Skeletal muscle satellite cell (primary cell): Measurements from ENCODE around the gene LCMT2. TPM values are rescaled to one million over a fixed set of nuclear protein-coding genes. Genes with fewer than 3 reads are reported as not detected.

Experiments
- H3K27me3 ChIP-seq: 2 replicates; pipeline ENCODE4 v1.7.0; 2013; ENCODE audit warnings: low read length; ENCODE audit not compliant: control insufficient read depth, insufficient read depth
- H3K36me3 ChIP-seq: 2 replicates; pipeline ENCODE4 v1.7.0; 2013; ENCODE audit warnings: mild to moderate bottlenecking, control low read depth, low read length; ENCODE audit not compliant: insufficient read depth
- H3K4me1 ChIP-seq: 2 replicates; pipeline ENCODE4 v1.7.0; 2013; ENCODE audit warnings: low read length; ENCODE audit not compliant: control insufficient read depth, insufficient read depth
- H3K4me2 ChIP-seq: 2 replicates; pipeline ENCODE4 v1.7.0; 2013; ENCODE audit warnings: mild to moderate bottlenecking, low read length
- H3K4me3 ChIP-seq: 2 replicates; pipeline ENCODE4 v1.7.0; 2013; ENCODE audit warnings: low read length
- H3K9ac ChIP-seq: 2 replicates; pipeline ENCODE4 v1.7.0; 2013; ENCODE audit warnings: mild to moderate bottlenecking, low read depth, low read length, moderate library complexity
- H3K9me3 ChIP-seq: replicated peaks from 2 replicates; pipeline ENCODE4 v1.7.0; 2013; ENCODE audit warnings: mild to moderate bottlenecking, control low read depth, low read length
- total RNA-seq: library from RNA; depleted of rRNA; stranded (reverse); fragments of >200 nt; gene quantifications from 2 replicates; pipeline ENCODE4 v1.2.3, GENCODE V29; 2012; rRNA removed

LCMT2 gene
- total RNA-seq: 5.3 and 8.1 TPM in 2 replicates

GRCh38 chr15:43329960-43330779 is at the start of gene LCMT2:
Gene LCMT2 (minus strand): TSS chr15:43330573. CDS start chr15:43330489, 84 bp downstream.
- H3K9me3 ChIP-seq: no peaks in the 10 kb centered on the region
- peaks cover 10% of the 10 kb centered on the region for H3K36me3 ChIP-seq
- no peaks in the 10 kb centered on the region for H3K27me3 ChIP-seq
- peak within 1 kb of the TSS; percentile 100 for H3K4me2 ChIP-seq
- H3K4me1 ChIP-seq: peaks cover 18% of the 10 kb centered on the region
- peak within 1 kb of the TSS; percentile 93 for H3K4me3 ChIP-seq
- H3K9ac ChIP-seq: peak within 1 kb of the TSS; percentile 88

GRCh38 chr15:43378601-43379000 is 48.2 kb upstream of the LCMT2 start:
- Histone ChIP-seq H3K9me3 (no peaks in the 10 kb centered on the region), H3K36me3 (peaks cover 9% of the 10 kb centered on the region), H3K27me3 (no peaks in the 10 kb centered on the region), H3K4me1 (no peaks in the 10 kb centered on the region), H3K9ac (no peak overlapping the region), H3K4me3 (no peak overlapping the region), H3K4me2 (no peak overlapping the region)

GRCh38 chr15:43376017-43376705 is 45.8 kb upstream of the LCMT2 start:
- H3K9ac ChIP-seq: no peak overlapping the region
- peaks cover 12% of the 10 kb centered on the region for H3K4me1 ChIP-seq
- H3K27me3 ChIP-seq: no peaks in the 10 kb centered on the region
- no peak overlapping the region for H3K4me2 ChIP-seq
- H3K9me3 ChIP-seq: no peaks in the 10 kb centered on the region
- H3K4me3 ChIP-seq: no peak overlapping the region
- H3K36me3 ChIP-seq: peaks cover 4% of the 10 kb centered on the region

GRCh38 chr15:43370975-43371974 is 40.9 kb upstream of the LCMT2 start, which contains the start of the genes TUBGCP4 and ZSCAN29:
Gene TUBGCP4 (plus strand): TSS chr15:43371101. CDS start chr15:43371355, 254 bp downstream.
Gene ZSCAN29 (minus strand): TSS chr15:43371043. CDS start chr15:43369913, 1,130 bp downstream.
- Histone ChIP-seq H3K4me1 (peaks cover 27% of the 10 kb centered on the region), H3K4me2 (peak within 1 kb of the TSS; percentile 100), H3K4me3 (peak within 1 kb of the TSS; percentile 97), H3K36me3 (peaks cover 21% of the 10 kb centered on the region), H3K9me3 (no peaks in the 10 kb centered on the region), H3K27me3 (no peaks in the 10 kb centered on the region), H3K9ac (peak within 1 kb of the TSS; percentile 91)

GRCh38 chr15:43370310-43370974 is 40.1 kb upstream of the LCMT2 start:
- Histone ChIP-seq H3K4me1 (peaks cover 27% of the 10 kb centered on the region), H3K4me2 (peak overlapping the region; percentile 100), H3K9me3 (no peaks in the 10 kb centered on the region), H3K4me3 (peak overlapping the region; percentile 97), H3K36me3 (peaks cover 28% of the 10 kb centered on the region), H3K27me3 (no peaks in the 10 kb centered on the region), H3K9ac (peak overlapping the region; percentile 91)

GRCh38 chr15:43361313-43361903 is 31.0 kb upstream of the LCMT2 start:
- Histone ChIP-seq H3K36me3 (peaks cover 70% of the 10 kb centered on the region), H3K9me3 (peaks cover 30% of the 10 kb centered on the region)

GRCh38 chr15:43360821-43361220 is 30.4 kb upstream of the LCMT2 start:
- H3K9ac ChIP-seq: no peak overlapping the region
- no peaks in the 10 kb centered on the region for H3K27me3 ChIP-seq
- peaks cover 30% of the 10 kb centered on the region for H3K9me3 ChIP-seq
- no peak overlapping the region for H3K4me3 ChIP-seq
- H3K4me1 ChIP-seq: no peaks in the 10 kb centered on the region
- H3K4me2 ChIP-seq: no peak overlapping the region
- H3K36me3 ChIP-seq: peaks cover 64% of the 10 kb centered on the region

More at GRCh38 chr15:43361313-43361903, 31.0 kb upstream of the LCMT2 start:
- H3K4me3 ChIP-seq: no peak overlapping the region
- no peaks in the 10 kb centered on the region for H3K27me3 ChIP-seq
- no peak overlapping the region for H3K9ac ChIP-seq
- H3K4me2 ChIP-seq: no peak overlapping the region
- no peaks in the 10 kb centered on the region for H3K4me1 ChIP-seq

- Histone ChIP-seq H3K36me3 (peaks cover 19% of the 10 kb centered on the region), H3K9ac (no peak overlapping the region), H3K27me3 (no peaks in the 10 kb centered on the region), H3K4me3 (no peak overlapping the region), H3K4me1 (no peaks in the 10 kb centered on the region), H3K4me2 (no peak overlapping the region), H3K9me3 (no peaks in the 10 kb centered on the region)
These were observed 22.5 kb upstream of the LCMT2 start for GRCh38 chr15:43352693-43353382.

- Histone ChIP-seq H3K9me3 (no peaks in the 10 kb centered on the region), H3K36me3 (peaks cover 23% of the 10 kb centered on the region), H3K4me1 (no peaks in the 10 kb centered on the region), H3K27me3 (no peaks in the 10 kb centered on the region), H3K4me3 (no peak overlapping the region), H3K9ac (no peak overlapping the region), H3K4me2 (no peak overlapping the region)
These were observed 16.7 kb upstream of the LCMT2 start for GRCh38 chr15:43347114-43347513.

GRCh38 chr15:43346305-43346704 is 15.9 kb upstream of the LCMT2 start:
- H3K4me1 ChIP-seq: no peaks in the 10 kb centered on the region
- no peak overlapping the region for H3K4me2 ChIP-seq
- peaks cover 26% of the 10 kb centered on the region for H3K36me3 ChIP-seq
- H3K4me3 ChIP-seq: no peak overlapping the region
- no peak overlapping the region for H3K9ac ChIP-seq
- H3K27me3 ChIP-seq: no peaks in the 10 kb centered on the region
- H3K9me3 ChIP-seq: no peaks in the 10 kb centered on the region
